K562 (cell line): ENCODE data around the gene SBNO1. TPM values are rescaled to one million over a fixed set of nuclear protein-coding genes. Genes with fewer than 3 reads are reported as not detected.

Experiments
- CCAR2 ChIP-seq: fragments of 200-400 bp; formaldehyde crosslinking; IDR thresholded peaks from 2 replicates; pipeline ENCODE4 v1.6.1; 2017; ENCODE audit warnings: mild to moderate bottlenecking, low read depth, low read length
- NRF1 ChIP-seq, 2 experiments: fragments of 450-650 bp; IDR thresholded peaks in 1 of 2; conservative IDR thresholded peaks in 1 of 2; 2 replicates each; pipeline ENCODE4 v1.6.1; 2014; ENCODE audit warnings: mild to moderate bottlenecking in 2 of 2
- YBX1 ChIP-seq: fragments of 450-650 bp; IDR thresholded peaks from 2 replicates; pipeline ENCODE4 v1.7.1; 2016; ENCODE audit warnings: mild to moderate bottlenecking
- ZBTB8A ChIP-seq: fragments of 450-650 bp; IDR thresholded peaks from 2 replicates; pipeline ENCODE4 v1.6.1; 2018; ENCODE audit warnings: mild to moderate bottlenecking, moderate library complexity; ENCODE audit not compliant: partially characterized antibody
- polyA plus RNA-seq, 8 experiments: library from polyadenylated mRNA; depleted of rRNA in 4 of 8; stranded (reverse) in 5 of 8; unstranded in 3 of 8; fragments of >200 nt; fragmentation: Nextera tagmentation in 2 of 8; fragmentation: Illumina TruSeq in 1 of 8; extraction: Ambion mirVana in 2 of 8; extraction: Trizol in 1 of 8; gene quantifications; 2 replicates each; pipeline versions ENCODE4 v1.2.1 to v1.2.3, GENCODE V29; 2011 to 2014; ENCODE audit warnings: inconsistent platforms in 1 of 8, missing spikeins in 1 of 8
- total RNA-seq, 7 experiments: library from RNA; depleted of rRNA in 6 of 7; stranded (reverse); fragments of >200 nt in 6 of 7; fragmentation: Illumina TruSeq in 2 of 7; extraction: Trizol in 2 of 7; gene quantifications; 2 replicates each; pipeline versions ENCODE4 v1.2.1 to v1.2.3, GENCODE V29; 2011 to 2021; ENCODE audit warnings: low replicate concordance in 1 of 7
- TF ChIP-seq, protein P1 (sequence below): sonication (generic); IDR thresholded peaks from 2 replicates; pipeline ENCODE4 v1.6.1; 2016
- TF ChIP-seq, protein P2 (sequence below), 2 experiments: fragments of 450-650 bp; IDR thresholded peaks; 2 replicates each; pipeline ENCODE4 v1.6.1; 2018; ENCODE audit warnings: mild to moderate bottlenecking in 2 of 2, low read depth in 1 of 2; ENCODE audit not compliant: partially characterized antibody in 2 of 2
- TF ChIP-seq, protein P3 (sequence below): fragments of 250-450 bp; sonication (Bioruptor Pico); IDR thresholded peaks from 2 replicates; pipeline ENCODE4 v1.5.0; 2021
- TF ChIP-seq, protein P4 (sequence below): sonication (generic); formaldehyde crosslinking; IDR thresholded peaks from 2 replicates; pipeline ENCODE4 v1.8.0; 2023; ENCODE audit warnings: missing genetic modification reagents, mild to moderate bottlenecking, borderline replicate concordance
- TF ChIP-seq, protein P5 (sequence below): sonication (generic); formaldehyde crosslinking; IDR thresholded peaks from 2 replicates; pipeline ENCODE4 v1.8.0; 2023; ENCODE audit warnings: mild to moderate bottlenecking, missing genetic modification reagents

SBNO1 gene
- total and polyA plus RNA-seq, 9 of the 15 experiments (the other 6 are each of a cell fraction or from before 2014, with no cell fraction given): 14.9 to 77.1 (median 35.9) TPM

DNA sequence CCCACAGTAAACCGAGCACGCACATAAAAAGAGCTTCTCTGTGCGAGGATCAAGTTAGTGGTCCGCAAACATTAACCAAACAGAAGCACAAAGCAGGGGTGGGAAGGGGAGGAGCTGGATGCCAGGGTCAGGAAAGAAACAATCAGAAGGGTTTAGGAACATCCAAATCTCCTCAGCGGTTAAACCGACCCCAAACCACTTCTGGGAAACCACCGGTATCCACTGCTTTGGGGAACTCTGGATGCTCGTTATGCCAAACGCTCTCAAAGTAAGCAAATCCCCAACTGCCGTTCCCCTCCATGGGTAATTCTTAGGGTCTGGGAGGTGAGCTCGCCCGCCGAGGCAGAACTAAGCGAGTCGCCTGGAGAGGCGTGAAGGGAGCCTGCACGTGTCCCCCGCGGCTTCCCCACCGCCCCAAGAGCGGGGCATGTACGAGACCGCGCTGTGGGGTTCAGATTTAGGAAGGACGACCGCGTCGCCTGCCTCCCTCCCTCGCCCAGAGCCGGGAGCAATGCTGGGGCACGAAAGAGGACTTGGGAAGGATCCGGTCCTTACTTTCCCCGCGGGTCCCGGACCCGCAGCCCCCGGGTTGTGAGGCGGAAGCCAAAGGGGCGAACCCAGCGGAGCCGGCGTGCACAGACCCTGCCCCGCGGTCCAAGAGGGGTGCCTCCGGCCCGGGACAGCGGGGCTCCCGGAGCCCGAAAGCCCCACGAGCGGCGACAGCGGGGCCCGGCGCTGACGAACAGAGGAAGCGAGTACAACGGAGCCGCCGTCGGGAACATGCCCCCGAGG lies 711 bp downstream of the SBNO1 start (continued):
- TF ChIP-seq, protein P1, sequence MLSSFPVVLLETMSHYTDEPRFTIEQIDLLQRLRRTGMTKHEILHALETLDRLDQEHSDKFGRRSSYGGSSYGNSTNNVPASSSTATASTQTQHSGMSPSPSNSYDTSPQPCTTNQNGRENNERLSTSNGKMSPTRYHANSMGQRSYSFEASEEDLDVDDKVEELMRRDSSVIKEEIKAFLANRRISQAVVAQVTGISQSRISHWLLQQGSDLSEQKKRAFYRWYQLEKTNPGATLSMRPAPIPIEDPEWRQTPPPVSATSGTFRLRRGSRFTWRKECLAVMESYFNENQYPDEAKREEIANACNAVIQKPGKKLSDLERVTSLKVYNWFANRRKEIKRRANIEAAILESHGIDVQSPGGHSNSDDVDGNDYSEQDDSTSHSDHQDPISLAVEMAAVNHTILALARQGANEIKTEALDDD: no peak
- no peak for TF ChIP-seq YBX1
- no peak for TF ChIP-seq NRF1 (conservative IDR thresholded peaks at IDR 0.05 in 1 of 2, IDR thresholded peaks at IDR 0.05 in 1 of 2)
- TF ChIP-seq, protein P2, sequence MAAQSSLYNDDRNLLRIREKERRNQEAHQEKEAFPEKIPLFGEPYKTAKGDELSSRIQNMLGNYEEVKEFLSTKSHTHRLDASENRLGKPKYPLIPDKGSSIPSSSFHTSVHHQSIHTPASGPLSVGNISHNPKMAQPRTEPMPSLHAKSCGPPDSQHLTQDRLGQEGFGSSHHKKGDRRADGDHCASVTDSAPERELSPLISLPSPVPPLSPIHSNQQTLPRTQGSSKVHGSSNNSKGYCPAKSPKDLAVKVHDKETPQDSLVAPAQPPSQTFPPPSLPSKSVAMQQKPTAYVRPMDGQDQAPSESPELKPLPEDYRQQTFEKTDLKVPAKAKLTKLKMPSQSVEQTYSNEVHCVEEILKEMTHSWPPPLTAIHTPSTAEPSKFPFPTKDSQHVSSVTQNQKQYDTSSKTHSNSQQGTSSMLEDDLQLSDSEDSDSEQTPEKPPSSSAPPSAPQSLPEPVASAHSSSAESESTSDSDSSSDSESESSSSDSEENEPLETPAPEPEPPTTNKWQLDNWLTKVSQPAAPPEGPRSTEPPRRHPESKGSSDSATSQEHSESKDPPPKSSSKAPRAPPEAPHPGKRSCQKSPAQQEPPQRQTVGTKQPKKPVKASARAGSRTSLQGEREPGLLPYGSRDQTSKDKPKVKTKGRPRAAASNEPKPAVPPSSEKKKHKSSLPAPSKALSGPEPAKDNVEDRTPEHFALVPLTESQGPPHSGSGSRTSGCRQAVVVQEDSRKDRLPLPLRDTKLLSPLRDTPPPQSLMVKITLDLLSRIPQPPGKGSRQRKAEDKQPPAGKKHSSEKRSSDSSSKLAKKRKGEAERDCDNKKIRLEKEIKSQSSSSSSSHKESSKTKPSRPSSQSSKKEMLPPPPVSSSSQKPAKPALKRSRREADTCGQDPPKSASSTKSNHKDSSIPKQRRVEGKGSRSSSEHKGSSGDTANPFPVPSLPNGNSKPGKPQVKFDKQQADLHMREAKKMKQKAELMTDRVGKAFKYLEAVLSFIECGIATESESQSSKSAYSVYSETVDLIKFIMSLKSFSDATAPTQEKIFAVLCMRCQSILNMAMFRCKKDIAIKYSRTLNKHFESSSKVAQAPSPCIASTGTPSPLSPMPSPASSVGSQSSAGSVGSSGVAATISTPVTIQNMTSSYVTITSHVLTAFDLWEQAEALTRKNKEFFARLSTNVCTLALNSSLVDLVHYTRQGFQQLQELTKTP (IDR thresholded peaks at IDR 0.05; ENCODE audit: low read depth in 1 of 2, partially characterized antibody in 2 of 2): no peak
- TF ChIP-seq, protein P3, sequence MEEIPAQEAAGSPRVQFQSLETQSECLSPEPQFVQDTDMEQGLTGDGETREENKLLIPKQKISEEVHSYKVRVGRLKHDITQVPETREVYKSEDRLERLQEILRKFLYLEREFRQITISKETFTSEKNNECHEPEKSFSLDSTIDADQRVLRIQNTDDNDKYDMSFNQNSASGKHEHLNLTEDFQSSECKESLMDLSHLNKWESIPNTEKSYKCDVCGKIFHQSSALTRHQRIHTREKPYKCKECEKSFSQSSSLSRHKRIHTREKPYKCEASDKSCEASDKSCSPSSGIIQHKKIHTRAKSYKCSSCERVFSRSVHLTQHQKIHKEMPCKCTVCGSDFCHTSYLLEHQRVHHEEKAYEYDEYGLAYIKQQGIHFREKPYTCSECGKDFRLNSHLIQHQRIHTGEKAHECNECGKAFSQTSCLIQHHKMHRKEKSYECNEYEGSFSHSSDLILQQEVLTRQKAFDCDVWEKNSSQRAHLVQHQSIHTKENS: no peak
- TF ChIP-seq, protein P4, sequence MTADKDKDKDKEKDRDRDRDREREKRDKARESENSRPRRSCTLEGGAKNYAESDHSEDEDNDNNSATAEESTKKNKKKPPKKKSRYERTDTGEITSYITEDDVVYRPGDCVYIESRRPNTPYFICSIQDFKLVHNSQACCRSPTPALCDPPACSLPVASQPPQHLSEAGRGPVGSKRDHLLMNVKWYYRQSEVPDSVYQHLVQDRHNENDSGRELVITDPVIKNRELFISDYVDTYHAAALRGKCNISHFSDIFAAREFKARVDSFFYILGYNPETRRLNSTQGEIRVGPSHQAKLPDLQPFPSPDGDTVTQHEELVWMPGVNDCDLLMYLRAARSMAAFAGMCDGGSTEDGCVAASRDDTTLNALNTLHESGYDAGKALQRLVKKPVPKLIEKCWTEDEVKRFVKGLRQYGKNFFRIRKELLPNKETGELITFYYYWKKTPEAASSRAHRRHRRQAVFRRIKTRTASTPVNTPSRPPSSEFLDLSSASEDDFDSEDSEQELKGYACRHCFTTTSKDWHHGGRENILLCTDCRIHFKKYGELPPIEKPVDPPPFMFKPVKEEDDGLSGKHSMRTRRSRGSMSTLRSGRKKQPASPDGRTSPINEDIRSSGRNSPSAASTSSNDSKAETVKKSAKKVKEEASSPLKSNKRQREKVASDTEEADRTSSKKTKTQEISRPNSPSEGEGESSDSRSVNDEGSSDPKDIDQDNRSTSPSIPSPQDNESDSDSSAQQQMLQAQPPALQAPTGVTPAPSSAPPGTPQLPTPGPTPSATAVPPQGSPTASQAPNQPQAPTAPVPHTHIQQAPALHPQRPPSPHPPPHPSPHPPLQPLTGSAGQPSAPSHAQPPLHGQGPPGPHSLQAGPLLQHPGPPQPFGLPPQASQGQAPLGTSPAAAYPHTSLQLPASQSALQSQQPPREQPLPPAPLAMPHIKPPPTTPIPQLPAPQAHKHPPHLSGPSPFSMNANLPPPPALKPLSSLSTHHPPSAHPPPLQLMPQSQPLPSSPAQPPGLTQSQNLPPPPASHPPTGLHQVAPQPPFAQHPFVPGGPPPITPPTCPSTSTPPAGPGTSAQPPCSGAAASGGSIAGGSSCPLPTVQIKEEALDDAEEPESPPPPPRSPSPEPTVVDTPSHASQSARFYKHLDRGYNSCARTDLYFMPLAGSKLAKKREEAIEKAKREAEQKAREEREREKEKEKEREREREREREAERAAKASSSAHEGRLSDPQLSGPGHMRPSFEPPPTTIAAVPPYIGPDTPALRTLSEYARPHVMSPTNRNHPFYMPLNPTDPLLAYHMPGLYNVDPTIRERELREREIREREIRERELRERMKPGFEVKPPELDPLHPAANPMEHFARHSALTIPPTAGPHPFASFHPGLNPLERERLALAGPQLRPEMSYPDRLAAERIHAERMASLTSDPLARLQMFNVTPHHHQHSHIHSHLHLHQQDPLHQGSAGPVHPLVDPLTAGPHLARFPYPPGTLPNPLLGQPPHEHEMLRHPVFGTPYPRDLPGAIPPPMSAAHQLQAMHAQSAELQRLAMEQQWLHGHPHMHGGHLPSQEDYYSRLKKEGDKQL (CRISPR knock-in tag): 0 out of 2 replicates have a peak, but pooled peaks have one; percentile 80
- TF ChIP-seq CCAR2: no peak
- no peak for TF ChIP-seq ZBTB8A
- TF ChIP-seq, protein P5, sequence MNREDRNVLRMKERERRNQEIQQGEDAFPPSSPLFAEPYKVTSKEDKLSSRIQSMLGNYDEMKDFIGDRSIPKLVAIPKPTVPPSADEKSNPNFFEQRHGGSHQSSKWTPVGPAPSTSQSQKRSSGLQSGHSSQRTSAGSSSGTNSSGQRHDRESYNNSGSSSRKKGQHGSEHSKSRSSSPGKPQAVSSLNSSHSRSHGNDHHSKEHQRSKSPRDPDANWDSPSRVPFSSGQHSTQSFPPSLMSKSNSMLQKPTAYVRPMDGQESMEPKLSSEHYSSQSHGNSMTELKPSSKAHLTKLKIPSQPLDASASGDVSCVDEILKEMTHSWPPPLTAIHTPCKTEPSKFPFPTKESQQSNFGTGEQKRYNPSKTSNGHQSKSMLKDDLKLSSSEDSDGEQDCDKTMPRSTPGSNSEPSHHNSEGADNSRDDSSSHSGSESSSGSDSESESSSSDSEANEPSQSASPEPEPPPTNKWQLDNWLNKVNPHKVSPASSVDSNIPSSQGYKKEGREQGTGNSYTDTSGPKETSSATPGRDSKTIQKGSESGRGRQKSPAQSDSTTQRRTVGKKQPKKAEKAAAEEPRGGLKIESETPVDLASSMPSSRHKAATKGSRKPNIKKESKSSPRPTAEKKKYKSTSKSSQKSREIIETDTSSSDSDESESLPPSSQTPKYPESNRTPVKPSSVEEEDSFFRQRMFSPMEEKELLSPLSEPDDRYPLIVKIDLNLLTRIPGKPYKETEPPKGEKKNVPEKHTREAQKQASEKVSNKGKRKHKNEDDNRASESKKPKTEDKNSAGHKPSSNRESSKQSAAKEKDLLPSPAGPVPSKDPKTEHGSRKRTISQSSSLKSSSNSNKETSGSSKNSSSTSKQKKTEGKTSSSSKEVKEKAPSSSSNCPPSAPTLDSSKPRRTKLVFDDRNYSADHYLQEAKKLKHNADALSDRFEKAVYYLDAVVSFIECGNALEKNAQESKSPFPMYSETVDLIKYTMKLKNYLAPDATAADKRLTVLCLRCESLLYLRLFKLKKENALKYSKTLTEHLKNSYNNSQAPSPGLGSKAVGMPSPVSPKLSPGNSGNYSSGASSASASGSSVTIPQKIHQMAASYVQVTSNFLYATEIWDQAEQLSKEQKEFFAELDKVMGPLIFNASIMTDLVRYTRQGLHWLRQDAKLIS (CRISPR knock-in tag): 0 out of 2 replicates have a peak, but pooled peaks have one; percentile 50
